ENCODE data around the gene ATP2A2.
"Not testable (repeated sequence)": the region's sequence is repeated elsewhere in the genome, so short reads cannot be mapped to it uniquely, and the experiment has no call there.

ATP2A2 gene

DNA sequence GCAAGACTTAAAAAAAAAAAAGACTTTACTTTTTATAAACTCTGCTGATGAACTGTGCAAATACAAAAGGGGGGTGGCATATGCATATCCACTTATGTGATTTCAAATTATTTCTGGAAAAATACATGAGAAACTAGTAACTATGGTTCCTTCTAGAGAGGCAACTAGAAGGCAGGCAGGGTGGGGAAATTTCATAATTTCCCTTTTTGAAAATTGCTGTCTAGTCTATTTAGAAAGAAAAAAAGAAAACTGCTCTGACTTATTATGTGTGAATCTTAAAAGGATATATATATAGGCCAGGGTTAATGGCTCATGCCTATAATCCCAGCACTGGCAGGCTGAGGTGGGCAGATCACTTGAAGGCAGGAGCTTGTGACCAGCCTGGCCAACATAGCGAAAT lies 80.2 kb downstream of the ATP2A2 start:
- DNase-seq (ENCODE audit: insufficient read length, low spot score) (no peak), FAIRE-seq (no peak)

DNA sequence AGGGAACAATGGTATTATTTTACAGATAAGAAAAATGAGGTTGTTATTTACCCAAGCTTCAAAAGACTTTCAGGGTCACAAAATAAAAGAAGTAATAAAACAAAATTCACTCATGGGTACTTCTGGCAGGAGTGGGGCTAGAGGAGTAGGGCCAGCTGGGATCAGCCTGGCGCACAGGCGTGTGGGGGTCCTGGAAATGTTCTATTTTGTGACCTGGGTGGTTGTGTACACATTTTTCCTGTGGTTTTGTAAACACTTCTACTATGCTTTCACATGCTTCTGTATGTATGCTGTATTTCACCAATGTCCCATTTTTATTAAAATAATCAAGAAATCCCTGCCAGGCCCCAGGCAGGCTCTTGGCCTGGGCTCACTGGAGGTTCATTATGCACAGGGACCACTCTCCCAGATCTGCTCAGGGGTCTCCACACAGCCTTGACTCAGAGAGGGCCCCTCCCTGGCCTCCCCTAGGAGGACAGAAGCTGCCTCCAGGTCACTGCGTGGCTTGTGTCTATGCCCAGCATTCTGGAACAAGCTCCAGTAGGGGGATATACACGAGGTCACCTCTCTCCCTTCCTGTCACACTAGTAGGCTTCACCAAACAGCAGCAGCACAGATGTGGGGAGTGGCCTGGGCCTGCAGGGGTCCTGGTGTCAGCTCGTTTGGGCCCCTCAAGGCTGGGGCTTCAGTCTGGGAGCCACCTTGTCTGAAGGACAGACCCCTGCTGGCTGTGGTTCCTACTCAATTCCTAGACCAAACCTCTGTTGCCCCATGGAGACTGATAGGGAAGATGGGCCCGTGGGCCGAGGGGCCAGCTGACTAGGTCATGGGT lies 84.7 kb downstream of the ATP2A2 start:
- DNase-seq (ENCODE audit: insufficient read length, low spot score) (no peak), FAIRE-seq (no peak)

DNA sequence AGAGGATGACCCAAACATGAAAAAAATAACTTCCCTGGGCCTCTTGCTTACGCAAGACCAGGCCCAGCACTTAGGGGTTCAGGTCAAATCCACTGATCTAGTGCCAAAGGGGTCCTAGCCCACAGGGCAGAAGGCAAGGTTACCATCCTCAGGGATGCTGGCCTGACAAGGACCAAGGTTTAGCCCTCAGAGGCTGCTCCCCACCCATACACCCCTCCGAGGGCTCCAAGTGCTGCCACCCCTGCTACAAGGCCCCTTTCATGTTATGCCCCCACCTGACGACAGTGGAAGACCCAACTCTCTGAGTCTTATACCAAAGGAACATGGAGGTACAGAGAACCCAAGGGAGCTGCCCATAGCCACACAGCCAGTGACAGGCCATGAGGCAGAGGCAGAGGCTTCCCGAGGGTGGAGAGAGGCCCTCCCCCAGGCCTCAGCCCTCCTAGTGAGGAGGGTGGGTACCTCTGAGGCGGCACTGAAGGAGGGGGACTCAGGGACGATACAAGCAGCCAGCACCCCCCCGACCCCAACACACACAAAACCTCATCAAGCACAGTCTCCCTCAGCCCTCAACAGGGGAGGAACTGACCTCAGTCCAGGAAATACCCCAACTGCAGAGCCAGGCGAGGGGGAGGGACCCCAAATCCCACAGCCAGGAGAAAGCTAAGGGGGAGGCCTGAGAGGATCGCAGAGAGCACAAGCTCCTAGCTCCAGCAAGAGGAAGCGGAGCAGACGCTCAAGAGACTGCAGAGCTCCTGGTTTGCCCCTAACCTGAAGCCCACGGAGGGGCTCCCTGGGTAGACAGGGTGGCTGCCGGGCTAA lies 85.5 kb downstream of the ATP2A2 start:
- FAIRE-seq: no peak
- no peak for DNase-seq (ENCODE audit: insufficient read length, low spot score)

DNA sequence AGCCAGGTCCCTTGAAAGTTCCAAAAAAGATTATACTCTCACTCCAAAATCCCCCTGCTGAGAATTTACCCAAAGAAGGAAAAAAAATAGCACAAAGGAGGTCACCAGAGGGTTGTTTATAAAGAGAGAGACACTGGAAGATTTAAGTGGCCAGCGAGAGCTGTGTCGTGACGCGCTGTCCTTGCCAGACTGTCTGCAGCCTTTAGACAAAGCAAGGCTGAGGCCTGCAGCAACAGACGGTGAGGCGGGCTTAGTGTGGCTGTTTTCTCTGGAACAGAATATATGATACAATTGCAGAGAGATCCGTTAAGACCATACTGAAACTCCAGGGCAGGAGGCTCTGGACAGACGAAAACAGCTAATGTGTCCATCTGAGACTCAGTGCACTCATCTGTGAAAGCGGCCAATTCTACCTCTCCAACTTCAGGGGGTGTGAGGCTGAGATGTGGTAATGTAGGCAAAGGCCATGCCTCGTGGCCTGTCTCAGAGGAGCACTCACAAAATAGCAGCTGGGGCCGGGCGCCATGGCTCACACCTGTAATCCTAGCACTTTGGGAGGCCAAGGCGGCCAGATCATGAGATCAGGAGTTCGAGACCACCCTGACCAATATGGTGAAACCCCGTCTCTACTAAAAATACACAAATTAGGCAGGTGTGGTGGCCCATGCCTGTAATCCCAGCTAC lies 86.3 kb downstream of the ATP2A2 start:
- FAIRE-seq (no peak), DNase-seq (ENCODE audit: insufficient read length, low spot score) (no peak)

DNA sequence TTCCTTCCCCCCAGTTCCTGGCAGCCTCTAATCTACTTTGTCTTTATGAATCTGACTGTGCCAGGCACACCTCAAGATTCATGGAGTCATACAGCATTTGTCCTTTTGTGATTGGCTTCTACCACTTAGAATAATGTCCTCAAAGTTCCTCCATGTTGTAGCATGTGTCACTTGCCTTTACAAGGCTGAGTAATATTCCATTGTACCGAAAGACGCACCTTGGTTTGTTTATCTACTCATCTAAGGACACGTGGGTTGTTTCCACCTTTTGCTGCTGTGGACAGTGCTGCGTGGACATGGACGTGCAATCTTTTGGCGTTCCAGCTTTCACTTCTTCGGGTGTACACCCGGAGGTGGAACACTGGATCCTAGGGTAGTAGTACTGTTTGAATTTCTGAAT lies 88.9 kb downstream of the ATP2A2 start:
- no peak for DNase-seq (ENCODE audit: insufficient read length, low spot score)
- no peak for FAIRE-seq

DNA sequence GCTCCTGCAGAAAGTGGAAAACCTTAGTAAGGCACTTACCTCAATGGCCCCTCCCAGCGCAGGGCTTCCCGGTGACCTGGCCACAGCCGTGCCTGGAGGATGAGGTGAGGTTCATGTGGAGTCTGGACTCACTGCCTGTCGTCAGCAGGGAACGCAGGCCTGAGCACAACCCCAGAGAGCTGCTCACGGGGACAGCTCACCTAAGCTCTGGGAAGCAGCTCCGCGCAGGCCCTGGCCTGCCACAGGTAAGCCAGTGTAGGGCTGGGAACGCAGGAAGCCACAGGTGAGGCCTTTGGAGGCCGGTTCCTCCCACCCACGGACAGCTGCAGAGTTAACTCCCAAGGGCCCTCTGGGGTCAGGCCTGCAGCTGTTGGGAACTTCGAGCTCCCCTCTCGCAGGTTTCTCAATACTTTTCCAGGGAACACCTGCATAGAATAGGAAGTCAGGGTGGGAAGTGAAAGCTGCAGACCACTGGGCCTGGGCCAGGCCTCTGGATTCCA lies 89.7 kb downstream of the ATP2A2 start:
- DNase-seq (ENCODE audit: insufficient read length, low spot score) (no peak), FAIRE-seq (no peak)

DNA sequence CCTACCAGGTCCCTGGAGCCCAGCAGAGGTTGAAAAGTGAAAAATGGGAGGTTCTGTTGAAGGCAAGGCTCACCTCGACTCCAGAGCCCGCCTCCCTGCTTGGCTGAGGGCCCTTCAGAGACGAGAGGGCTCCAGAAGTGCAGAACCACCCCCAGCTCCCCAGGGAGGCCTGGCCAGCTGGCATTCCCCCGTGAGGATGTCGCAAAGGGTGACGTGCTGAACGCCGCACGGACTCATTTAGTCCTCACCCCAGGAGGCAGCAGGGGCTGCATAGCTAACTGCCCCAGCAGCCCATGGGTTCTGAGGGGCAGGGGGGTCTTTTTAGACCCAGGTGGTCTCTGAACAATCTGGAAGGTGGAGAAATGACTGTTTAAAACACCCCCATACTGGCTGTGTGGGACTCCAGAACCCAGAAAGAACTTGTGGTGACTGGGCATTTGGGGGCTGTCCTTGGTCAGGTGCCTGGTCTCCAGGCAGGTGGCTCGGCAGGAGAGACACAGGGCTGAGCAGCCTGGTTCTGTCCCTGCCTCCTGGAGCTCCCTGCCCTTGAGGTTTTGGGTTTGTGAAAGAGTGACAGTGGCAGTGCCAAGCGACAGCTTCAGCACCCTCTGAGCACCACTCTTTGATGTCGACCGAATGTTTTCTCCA lies 90.5 kb downstream of the ATP2A2 start:
- FAIRE-seq (peak; percentile 60), DNase-seq (ENCODE audit: insufficient read length, low spot score) (peak; percentile 48)

DNA sequence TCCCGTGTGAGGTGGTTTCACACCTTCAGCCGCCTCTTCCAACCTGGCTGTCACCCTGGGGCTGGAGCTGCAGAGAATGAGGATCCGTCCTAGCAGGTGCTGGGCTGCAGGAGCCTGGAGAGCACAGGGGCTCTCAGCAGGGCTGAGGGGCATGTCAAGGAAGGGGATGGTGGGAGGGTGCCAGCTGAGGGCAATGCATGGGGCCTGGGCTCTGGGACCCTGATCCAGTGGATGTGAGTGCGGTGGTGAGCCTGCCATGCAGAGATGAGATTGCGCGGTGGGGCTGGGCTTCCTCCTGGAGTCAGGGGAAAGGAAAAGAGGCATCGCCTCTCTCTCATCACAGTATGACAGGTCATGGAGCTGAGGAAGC lies 91.0 kb downstream of the ATP2A2 start:
- FAIRE-seq (no peak), DNase-seq (ENCODE audit: insufficient read length, low spot score) (no peak)

DNA sequence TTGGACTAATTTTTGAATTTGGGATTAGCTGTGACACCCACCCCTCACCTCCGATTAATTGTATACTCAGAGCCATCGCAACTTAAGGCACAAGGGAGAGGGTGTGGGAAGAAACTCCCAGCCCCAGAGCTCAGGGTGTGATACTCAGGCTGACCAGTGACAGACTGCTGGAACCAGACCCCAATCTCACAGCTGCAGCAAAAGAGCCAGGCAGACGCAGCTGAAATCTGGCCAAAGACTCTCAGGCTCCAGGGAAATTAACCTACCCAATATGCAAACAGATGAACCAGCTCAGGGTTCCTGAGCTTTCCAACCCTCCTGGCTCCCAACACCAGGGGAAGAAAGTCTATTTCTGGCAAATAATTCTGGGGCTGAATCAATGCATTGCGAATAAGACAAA lies 92.0 kb downstream of the ATP2A2 start:
- DNase-seq (ENCODE audit: insufficient read length, low spot score) (no peak), FAIRE-seq (no peak)

DNA sequence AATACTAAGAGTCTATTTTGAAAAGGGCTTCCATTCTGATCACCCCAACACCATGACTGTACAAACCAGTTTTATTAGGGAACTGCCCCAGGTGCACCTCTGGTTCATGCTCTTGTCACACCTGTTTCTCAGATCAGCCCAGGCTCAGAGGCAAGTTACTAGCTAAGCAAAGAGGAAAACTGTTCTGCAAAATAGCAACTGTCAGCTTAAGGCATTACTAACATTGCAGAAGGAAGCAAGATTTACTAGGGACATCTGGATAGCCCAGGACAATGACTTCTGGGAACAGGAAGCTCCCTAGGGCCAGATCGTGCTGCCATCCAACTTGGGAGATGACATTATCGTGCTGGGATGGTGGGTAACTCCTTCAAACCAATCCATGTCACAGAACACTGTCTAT lies 92.4 kb downstream of the ATP2A2 start:
- DNase-seq (ENCODE audit: insufficient read length, low spot score) (no peak), FAIRE-seq (no peak)

DNA sequence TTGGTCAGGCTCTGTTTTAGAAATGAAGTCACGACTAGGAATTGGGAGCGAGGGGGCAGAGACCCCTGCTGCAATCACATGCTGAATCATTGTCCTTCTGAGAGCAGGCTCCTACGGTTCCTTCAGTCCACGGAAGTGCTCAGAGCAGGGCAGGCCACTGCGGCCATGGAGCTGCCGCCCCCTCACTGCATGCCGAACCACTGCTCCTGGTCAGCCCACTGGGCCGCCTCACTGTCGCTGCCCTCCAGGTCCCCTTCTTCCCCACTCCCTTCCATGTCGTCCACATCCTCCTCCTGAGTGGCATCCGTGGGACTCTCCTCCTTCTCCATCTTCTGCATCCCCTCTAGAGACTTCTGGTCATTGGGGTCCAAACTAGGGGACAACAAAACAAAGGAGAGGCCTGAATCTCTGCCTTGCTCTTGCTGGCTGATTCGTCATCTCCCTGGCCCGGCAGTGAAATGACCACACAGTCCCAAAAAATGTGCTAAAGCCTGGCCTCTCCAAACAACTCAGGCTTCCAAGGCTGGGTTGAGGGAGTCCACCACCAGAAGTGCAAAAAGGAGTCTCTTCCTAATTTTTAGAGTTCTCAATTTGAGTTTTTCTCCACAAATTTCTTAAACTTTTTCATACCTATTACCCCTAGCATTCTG lies 93.0 kb downstream of the ATP2A2 start:
- DNase-seq (ENCODE audit: insufficient read length, low spot score) (no peak), FAIRE-seq (no peak)

DNA sequence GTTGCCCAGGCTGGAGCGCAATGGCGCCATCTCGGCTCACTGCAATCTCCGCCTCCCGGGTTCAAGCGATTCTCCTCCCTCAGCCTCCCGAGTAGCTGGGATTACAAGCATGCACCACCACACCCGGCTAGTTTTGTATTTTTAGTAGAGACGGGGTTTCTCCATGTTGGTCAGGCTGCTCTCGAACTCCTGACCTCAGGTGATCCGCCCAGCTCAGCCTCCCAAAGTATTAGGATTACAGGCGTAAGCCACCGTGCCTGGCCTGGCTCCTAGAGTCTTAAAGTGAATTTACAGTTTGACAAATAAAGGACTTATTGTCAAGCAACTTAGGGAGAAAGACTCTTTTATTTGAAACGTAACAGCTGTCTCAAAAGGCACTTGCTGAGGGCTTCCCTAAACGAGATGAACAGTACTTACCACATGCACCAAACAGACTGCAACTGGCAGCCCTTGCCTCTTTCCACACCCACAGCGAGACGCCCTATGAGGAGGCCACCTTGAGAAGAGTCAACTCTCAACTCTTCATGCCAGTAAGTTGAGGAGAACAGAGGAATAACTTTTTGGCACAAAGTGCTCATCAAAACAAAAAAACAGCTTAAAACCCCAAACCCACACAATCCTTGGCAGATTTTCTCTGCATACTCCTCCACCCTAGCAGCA lies 97.2 kb downstream of the ATP2A2 start:
- FAIRE-seq: not testable (repeated sequence)

DNA sequence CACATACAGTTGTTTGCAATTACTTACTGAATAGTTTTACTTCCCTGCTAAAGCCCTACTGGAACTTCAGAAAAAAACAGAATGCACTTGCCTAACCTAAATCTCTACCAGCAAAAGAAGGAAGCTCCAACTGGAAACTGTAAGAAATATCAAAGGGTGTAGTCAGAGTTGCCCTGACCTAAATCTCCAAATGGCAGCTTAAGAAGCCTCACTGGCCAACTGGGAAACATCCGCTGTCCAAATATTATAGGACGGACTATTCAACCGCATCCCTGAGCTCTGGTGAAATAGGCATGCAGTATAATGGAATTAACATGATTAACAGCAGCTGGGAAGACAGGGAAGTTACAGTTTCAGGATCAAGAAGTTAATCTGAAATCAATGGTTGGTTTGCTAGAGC lies 98.2 kb downstream of the ATP2A2 start:
- no peak for FAIRE-seq

More for the DNA sequence above, 97.2 kb downstream of the ATP2A2 start:
- DNase-seq (ENCODE audit: insufficient read length, low spot score): not testable (repeated sequence)

DNA sequence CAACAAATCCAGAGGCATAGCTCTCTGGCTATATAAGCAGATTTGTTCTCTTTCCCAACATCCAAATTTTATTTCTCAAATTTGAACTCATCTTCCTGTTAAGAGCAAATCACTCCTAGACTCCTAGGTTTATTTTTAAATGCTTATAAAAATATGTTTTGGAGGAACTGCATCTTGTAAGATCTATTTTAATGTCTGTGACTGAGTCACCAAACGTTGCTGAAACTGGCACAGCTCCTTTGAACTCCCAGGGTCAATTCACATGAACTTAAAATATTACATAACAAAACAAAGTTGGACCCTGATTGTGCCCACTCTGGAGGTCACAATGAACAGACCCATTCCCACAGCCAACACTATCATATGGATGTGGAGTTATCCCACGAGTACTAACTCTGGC lies 98.6 kb downstream of the ATP2A2 start:
- FAIRE-seq (no peak), DNase-seq (ENCODE audit: insufficient read length, low spot score) (no peak)

More for the DNA sequence above, 98.2 kb downstream of the ATP2A2 start:
- DNase-seq (ENCODE audit: insufficient read length, low spot score): no peak

DNA sequence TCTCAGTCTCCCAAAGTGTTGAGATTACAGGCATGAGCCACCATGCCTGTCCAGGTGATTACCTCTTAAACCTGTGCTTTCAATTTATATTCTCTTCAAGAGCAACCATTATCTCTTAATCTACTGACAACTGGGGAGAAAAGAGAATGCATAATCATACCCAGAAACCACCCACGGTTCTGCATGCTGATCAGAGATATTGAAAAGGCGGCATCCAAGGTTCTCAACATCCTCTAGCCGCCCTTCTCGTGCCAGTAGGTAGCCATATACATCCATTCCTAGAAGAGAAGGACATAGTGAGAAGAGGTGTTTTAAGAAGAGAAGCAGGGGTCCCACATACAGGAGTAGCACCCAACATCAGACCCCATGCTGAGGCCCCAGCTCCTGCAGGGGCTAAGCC lies 101.6 kb downstream of the ATP2A2 start:
- FAIRE-seq: no peak

More for the DNA sequence above, 101.6 kb downstream of the ATP2A2 start:
- no peak for DNase-seq (ENCODE audit: insufficient read length, low spot score)
